GM13977 (cell line): Measurements from ENCODE around the gene ANKS3.
A peak's percentile ranks its signal among the peaks of the same experiment; 100 is the strongest.

Source experiments
- DNase-seq: peaks from one replicate; pipeline ENCODE4 v3.0.0; 2012; ENCODE audit warnings: low spot score
- CTCF ChIP-seq: IDR thresholded peaks from 2 replicates; pipeline ENCODE4 v1.5.1; 2012; ENCODE audit warnings: mild to moderate bottlenecking, control low read depth; ENCODE audit not compliant: insufficient read depth; ENCODE audit errors: extremely low read depth, missing control alignments
- in situ Hi-C: fragments of 300-500 bp; cut with MboI; formaldehyde crosslinking; loops from one replicate; pipeline ENCODE4 v1.12.0; 2022; ENCODE audit warnings: low sequenced_read_pairs, low pct_unique_long_range_greater_than_20kb, mixed read lengths, inconsistent platforms; ENCODE audit not compliant: unreplicated experiment

ANKS3 gene

DNA sequence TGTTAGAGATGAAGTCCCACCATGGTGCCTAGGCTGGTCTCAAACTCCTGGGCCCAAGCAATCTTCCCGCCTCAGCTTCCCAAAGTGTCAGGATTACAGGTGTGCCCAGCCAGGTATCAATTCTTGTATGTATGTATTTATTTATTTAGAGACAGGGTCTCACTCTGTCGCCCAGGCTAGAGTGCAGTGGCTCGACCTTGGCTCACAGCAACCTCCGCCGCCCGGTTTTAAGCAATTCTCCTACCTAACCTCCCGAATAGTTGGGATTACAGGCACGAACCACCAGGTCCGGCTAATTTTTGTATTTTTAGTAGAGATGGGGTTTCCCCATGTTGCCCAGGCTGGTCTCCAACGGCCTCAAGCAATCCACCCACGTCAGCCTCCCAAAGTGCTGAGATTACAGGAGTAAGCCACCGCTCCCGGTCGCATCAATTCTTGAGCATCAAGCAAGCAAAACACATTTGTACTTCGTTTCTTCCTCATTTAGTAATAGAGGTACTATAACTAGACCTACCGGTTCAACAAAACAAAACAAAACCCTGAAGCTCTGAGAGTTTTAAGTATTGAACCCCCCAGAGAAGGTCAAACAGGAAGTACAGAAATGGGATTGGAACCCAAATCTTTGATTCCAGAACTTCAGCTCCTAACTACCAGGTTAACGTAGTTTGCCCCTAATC is 33.9 kb upstream of the ANKS3 start:
- DNase-seq = no peak
- in situ Hi-C loops = no loop called here
- TF ChIP-seq CTCF = no peak

GRCh38 chr16:4766875-4767628 is 33.0 kb upstream of the ANKS3 start, which contains the start of gene ZNF500:
Gene ZNF500, minus strand, starts transcription at chr16:4767162. Its CDS starts 1,184 bp downstream, at chr16:4765978.
- TF ChIP-seq CTCF = no peak
- in situ Hi-C loops = no loop called here
- DNase-seq = peak; percentile 97

DNA sequence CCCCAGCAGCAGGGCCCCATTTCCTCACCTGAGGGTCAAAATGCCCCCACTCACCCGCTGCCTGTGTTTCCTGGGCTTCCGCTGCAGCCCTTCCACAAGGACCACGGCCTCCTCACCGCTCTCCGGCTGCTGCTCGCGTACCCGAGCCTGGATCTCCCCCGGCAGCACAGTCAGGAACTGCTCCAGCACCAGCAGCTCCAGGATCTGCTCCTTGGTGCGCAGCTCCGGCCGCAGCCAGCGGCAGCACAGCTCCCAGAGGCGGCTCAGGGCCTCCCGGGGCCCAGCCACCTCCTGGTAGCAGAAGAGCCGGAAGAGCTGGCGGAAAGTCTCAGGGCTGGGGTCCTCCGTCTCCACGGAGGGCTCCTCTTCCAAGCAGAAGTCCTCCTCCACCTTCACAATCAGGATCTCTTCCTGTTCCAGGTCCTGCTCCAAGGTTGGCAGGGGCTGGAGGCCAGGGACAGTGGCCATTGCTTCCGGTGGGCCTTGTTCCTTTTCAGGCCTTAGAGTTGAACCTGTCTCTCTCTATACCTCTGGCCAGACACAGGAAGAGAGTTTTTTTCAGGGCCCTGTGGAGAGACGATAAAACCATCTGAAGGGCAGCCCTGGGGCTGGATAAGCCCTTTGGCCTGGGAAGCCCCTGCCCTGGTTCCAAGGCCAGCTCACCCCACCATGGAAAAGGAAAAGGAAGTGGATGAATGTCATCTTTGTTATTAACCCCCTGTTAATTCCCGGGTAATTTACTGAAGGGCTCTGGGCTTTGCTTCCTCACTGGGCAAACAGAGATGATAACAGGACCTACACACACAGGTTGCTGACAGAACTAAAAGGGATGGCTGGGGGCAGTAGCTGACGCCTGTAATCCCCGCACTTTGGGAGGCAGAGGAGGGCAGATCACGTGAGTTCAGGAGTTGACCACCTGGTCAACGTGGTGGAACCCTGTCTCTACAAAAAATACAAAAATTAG is 31.7 kb upstream of the ANKS3 start:
- TF ChIP-seq CTCF = no peak
- in situ Hi-C loops = no loop called here
- no peak for DNase-seq

DNA sequence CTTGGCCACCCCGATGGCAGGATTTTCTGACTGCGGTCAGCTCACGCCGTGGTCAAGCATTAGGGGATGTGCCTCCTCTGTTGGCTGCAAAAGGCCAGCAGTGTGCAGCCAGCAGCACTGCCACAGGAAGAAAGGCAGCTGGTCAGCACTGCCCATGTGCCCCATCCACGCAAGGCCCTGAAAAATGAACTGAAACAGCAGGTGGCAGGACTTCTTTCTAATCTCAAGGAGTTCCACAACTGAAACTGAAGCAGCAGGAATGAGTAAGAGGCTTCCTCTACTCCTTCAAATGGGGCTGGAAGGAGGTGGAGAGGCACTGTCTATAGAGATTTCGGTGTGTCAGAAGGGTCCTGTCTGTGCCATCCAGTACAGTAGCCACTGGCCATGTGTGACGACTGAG is 29.7 kb upstream of the ANKS3 start:
- no peak for TF ChIP-seq CTCF
- DNase-seq = no peak
- in situ Hi-C loops = no loop called here

GRCh38 chr16:4762205-4762604 is 28.1 kb upstream of the ANKS3 start:
- no peak for TF ChIP-seq CTCF
- in situ Hi-C loops = no loop called here

GRCh38 chr16:4760221-4760910 is 26.3 kb upstream of the ANKS3 start:
- no peak for TF ChIP-seq CTCF
- in situ Hi-C loops = no loop called here

More at GRCh38 chr16:4762205-4762604, 28.1 kb upstream of the ANKS3 start:
- DNase-seq = no peak

More at GRCh38 chr16:4760221-4760910, 26.3 kb upstream of the ANKS3 start:
- DNase-seq = no peak
